ENCODE measurements around the gene S100B. TPM values are rescaled to one million over a fixed set of nuclear protein-coding genes. Genes with fewer than 3 reads are reported as not detected.

The S100B gene
- total and polyA plus RNA-seq, 2 of the 13 experiments (the other 11 are each of a cell fraction or from before 2014, with no cell fraction given) = not detected

DNA sequence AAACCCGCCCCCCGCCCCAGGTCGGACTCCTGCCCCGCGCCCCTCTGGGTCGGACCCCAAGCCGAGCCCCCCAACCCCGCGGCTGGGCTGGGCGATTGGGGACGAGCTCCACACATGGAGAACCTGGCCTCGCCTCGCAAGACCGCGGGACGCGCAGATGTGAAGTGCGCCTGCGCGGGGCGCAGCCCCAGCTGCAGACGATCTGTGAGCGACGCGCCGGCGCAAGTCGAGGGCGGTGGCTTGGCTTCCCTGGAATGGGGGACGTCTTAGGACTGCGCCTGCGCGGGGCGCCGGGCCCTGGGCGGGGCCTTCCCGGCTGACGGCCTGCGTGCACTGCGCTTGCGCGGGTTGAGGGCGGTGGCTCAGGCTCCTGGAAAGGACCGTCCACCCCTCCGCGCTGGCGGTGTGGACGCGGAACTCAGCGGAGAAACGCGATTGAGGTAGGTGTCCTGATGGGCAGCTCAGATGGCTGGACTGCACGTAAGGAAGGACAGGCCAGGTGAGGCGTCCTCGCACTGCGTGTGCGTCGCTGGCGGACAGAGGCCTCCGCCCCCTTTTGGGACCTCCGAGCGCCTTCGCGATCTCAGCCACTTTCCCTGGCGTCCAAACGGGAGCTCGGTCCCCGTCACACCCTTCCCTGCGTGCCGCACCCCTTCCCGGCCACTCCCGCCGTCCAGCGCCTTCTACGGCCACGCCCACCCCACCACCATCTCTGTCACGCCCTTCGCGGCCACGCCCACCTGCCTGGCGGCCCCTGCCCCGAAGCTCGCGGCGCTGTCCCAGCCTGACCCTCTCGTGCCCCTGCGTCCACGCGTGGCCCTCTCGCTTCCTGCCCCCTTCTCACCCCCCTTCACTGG, 30.7 kb upstream of the S100B start, which contains the start of gene PRMT2 (continued):
- TF ChIP-seq ZNF33A (CRISPR knock-in tag; IDR thresholded peaks at IDR 0.05; ENCODE audit: borderline replicate concordance) = peak; percentile 77; the same call in 1 of the 2 replicates
- TF ChIP-seq, protein P1, sequence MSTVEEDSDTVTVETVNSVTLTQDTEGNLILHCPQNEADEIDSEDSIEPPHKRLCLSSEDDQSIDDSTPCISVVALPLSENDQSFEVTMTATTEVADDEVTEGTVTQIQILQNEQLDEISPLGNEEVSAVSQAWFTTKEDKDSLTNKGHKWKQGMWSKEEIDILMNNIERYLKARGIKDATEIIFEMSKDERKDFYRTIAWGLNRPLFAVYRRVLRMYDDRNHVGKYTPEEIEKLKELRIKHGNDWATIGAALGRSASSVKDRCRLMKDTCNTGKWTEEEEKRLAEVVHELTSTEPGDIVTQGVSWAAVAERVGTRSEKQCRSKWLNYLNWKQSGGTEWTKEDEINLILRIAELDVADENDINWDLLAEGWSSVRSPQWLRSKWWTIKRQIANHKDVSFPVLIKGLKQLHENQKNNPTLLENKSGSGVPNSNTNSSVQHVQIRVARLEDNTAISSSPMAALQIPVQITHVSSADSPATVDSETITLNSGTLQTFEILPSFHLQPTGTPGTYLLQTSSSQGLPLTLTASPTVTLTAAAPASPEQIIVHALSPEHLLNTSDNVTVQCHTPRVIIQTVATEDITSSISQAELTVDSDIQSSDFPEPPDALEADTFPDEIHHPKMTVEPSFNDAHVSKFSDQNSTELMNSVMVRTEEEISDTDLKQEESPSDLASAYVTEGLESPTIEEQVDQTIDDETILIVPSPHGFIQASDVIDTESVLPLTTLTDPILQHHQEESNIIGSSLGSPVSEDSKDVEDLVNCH (CRISPR knock-in tag; IDR thresholded peaks at IDR 0.05) = no peak
- TF ChIP-seq SOX5 (CRISPR knock-in tag; IDR thresholded peaks at IDR 0.05; ENCODE audit: borderline replicate concordance) = no peak
- TF ChIP-seq MYC (CRISPR knock-in tag; IDR thresholded peaks at IDR 0.05; ENCODE audit: borderline replicate concordance) = peak; percentile 66; the same call in 1 of the 2 replicates
- peak; percentile 94 for TF ChIP-seq ZNF687 (CRISPR knock-in tag; IDR thresholded peaks at IDR 0.05)
- TF ChIP-seq ZNF362 (CRISPR knock-in tag; IDR thresholded peaks at IDR 0.05; ENCODE audit: borderline replicate concordance) = peak; percentile 4; the same call in 1 of the 2 replicates
- peak; percentile 82; the same call in 1 of the 2 replicates for TF ChIP-seq ZNF501 (CRISPR knock-in tag; IDR thresholded peaks at IDR 0.05)
- peak; percentile 95 for TF ChIP-seq CAMTA2 (CRISPR knock-in tag; IDR thresholded peaks at IDR 0.05; ENCODE audit: borderline replicate concordance)
- TF ChIP-seq PHB2 (IDR thresholded peaks at IDR 0.05; ENCODE audit: partially characterized antibody) = no peak
- TF ChIP-seq ZFP41 (CRISPR knock-in tag; IDR thresholded peaks at IDR 0.05; ENCODE audit: borderline replicate concordance) = peak; percentile 57; the same call in 1 of the 2 replicates
- no peak for TF ChIP-seq FOXP1 (IDR thresholded peaks at IDR 0.05)
- no peak for TF ChIP-seq FOXP1 (CRISPR knock-in tag; IDR thresholded peaks at IDR 0.05)
- TF ChIP-seq SATB2 (CRISPR knock-in tag; IDR thresholded peaks at IDR 0.05) = no peak
- no peak for TF ChIP-seq ZNF850 (CRISPR knock-in tag; conservative IDR thresholded peaks at IDR 0.05)
- peak; percentile 97 for TF ChIP-seq HNRNPK (IDR thresholded peaks at IDR 0.05; ENCODE audit: low read depth, low read length, poor library complexity, severe bottlenecking)
- no peak for TF ChIP-seq DR1 (CRISPR knock-in tag; IDR thresholded peaks at IDR 0.05)
- TF ChIP-seq ZNF816 (CRISPR knock-in tag; IDR thresholded peaks at IDR 0.05; ENCODE audit: borderline replicate concordance) = no peak; the same call in 1 of the 2 replicates
- no peak; the same call in 1 of the 2 replicates for TF ChIP-seq JUND (CRISPR knock-in tag; IDR thresholded peaks at IDR 0.05)
- TF ChIP-seq SNAI1 (CRISPR knock-in tag; IDR thresholded peaks at IDR 0.05; ENCODE audit: borderline replicate concordance) = peak; percentile 79; the same call in 1 of the 2 replicates
- peak; percentile 65; the same call in 1 of the 2 replicates for TF ChIP-seq ZFP90 (CRISPR knock-in tag; IDR thresholded peaks at IDR 0.05; ENCODE audit: borderline replicate concordance)
- no peak for TF ChIP-seq RORA (CRISPR knock-in tag; IDR thresholded peaks at IDR 0.05)
- 0 out of 2 replicates have a peak, but pooled peaks have one; percentile 32 for TF ChIP-seq MIER2 (CRISPR knock-in tag; IDR thresholded peaks at IDR 0.05)
- TF ChIP-seq KLF11 (CRISPR knock-in tag; IDR thresholded peaks at IDR 0.05) = no peak

Measured in HepG2 (cell line).